ENCODE results near the gene ACOX3.

Gene ACOX3

GRCh38 chr4:8316911-8317351 lies 123.6 kb downstream of the ACOX3 start:
- DNase-seq: no peak

Data from NCI-H510A treated with DMSO at 0.1 percent for 48 hours (cell line).